K562 (cell line): ENCODE results near the gene ITPRID2.

ENCODE experiments used
- FIP1L1 ChIP-seq: fragments of 200-400 bp; formaldehyde crosslinking; IDR thresholded peaks from 2 replicates; pipeline ENCODE4 v1.6.1; 2018; ENCODE audit warnings: mild to moderate bottlenecking, low read depth, low read length; ENCODE audit not compliant: poor library complexity, severe bottlenecking
- FOXA1 ChIP-seq: fragments of 450-650 bp; IDR thresholded peaks from 2 replicates; pipeline ENCODE4 v1.6.1; 2016; ENCODE audit warnings: mild to moderate bottlenecking, borderline replicate concordance
- GABPA ChIP-seq: fragments of 200-800 bp; sonication (Bioruptor generic); conservative IDR thresholded peaks from 2 replicates; pipeline ENCODE4 v1.6.1; 2016; ENCODE audit warnings: low read depth, missing genetic modification characterization, missing compliant biosample characterization
- GMEB1 ChIP-seq: fragments of 250-450 bp; sonication (Bioruptor Pico); IDR thresholded peaks from 2 replicates; pipeline ENCODE4 v1.4.0; 2020; ENCODE audit warnings: mild to moderate bottlenecking
- MAZ ChIP-seq, 2 experiments: fragments of 450-650 bp in 1 of 2; sonication (generic) in 1 of 2; formaldehyde crosslinking; IDR thresholded peaks in 1 of 2; conservative IDR thresholded peaks in 1 of 2; 2 replicates each; pipeline versions ENCODE4 v1.4.0 to v1.5.0; 2020; ENCODE audit warnings: mild to moderate bottlenecking in 1 of 2, missing genetic modification reagents in 1 of 2
- NONO ChIP-seq, 2 experiments: fragments of 200-400 bp in 1 of 2; fragments of 450-650 bp in 1 of 2; formaldehyde crosslinking in 1 of 2; IDR thresholded peaks; 2 replicates each; pipeline ENCODE4 v1.6.1; 2017; ENCODE audit warnings: low read depth in 2 of 2, mild to moderate bottlenecking in 2 of 2, moderate library complexity in 2 of 2, low read length in 1 of 2
- POLR2AphosphoS5 ChIP-seq: IDR thresholded peaks from 2 replicates; pipeline ENCODE4 v1.6.1; 2011; ENCODE audit warnings: mild to moderate bottlenecking, low read depth, low read length, moderate library complexity; ENCODE audit not compliant: control insufficient read depth, insufficient read depth
- STAT5B ChIP-seq: fragments of 250-450 bp; sonication (Bioruptor Pico); IDR thresholded peaks from 2 replicates; pipeline ENCODE4 v1.8.0; 2021; ENCODE audit warnings: mild to moderate bottlenecking, inconsistent platforms
- TCF3 ChIP-seq: sonication (generic); formaldehyde crosslinking; IDR thresholded peaks from 2 replicates; pipeline ENCODE4 v1.4.0; 2020; ENCODE audit warnings: mild to moderate bottlenecking, missing genetic modification reagents
- ZNF609 ChIP-seq: sonication (generic); formaldehyde crosslinking; IDR thresholded peaks from 2 replicates; pipeline ENCODE4 v1.8.1; 2023; ENCODE audit warnings: missing genetic modification reagents, mild to moderate bottlenecking, borderline replicate concordance
- TF ChIP-seq, protein P1 (sequence below): fragments of 450-650 bp; IDR thresholded peaks from 2 replicates; pipeline ENCODE4 v1.6.1; 2016; ENCODE audit warnings: missing biosample characterization, missing genetic modification characterization

DNA sequence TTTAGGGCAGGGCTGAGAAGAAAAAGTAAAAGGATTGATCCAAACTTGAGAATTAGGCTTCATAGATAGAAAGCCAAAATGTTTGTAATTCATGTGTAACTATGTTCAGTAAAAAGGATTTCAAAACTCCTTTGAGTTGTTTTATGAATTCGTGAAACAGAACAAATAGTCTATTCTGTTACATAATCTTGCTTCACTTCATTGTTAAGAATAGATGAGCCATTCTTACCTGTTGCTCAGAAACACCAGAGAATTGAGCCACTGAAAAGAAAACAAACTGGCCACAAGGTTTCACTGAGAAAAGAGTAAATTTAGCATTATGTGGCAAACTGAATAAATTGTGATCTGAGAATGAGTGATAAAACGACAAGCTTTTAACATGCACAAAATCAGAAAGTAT lies 4.5 kb upstream of the ITPRID2 start:
- TF ChIP-seq FIP1L1 (no peak), STAT5B (no peak), FOXA1 (no peak), ZNF609 (CRISPR knock-in tag) (no peak), GMEB1 (no peak), TCF3 (CRISPR knock-in tag) (no peak), NONO (IDR thresholded peaks at IDR 0.05; ENCODE audit: low read depth in 2 of 2, low read length in 1 of 2) (no peak), MAZ (CRISPR knock-in tag; conservative IDR thresholded peaks at IDR 0.05 in 1 of 2, IDR thresholded peaks at IDR 0.05 in 1 of 2) (no peak), POLR2AphosphoS5 (no peak), GABPA (tag) (no peak)
- TF ChIP-seq, protein P1, sequence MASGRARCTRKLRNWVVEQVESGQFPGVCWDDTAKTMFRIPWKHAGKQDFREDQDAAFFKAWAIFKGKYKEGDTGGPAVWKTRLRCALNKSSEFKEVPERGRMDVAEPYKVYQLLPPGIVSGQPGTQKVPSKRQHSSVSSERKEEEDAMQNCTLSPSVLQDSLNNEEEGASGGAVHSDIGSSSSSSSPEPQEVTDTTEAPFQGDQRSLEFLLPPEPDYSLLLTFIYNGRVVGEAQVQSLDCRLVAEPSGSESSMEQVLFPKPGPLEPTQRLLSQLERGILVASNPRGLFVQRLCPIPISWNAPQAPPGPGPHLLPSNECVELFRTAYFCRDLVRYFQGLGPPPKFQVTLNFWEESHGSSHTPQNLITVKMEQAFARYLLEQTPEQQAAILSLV (tag) = no peak
